Measurements from ENCODE around the gene NF1. TPM values are rescaled to one million over a fixed set of nuclear protein-coding genes. Genes with fewer than 3 reads are reported as not detected.
"Not testable (repeated sequence)": the region's sequence is repeated elsewhere in the genome, so short reads cannot be mapped to it uniquely, and the experiment has no call there.

Gene NF1, protein sequence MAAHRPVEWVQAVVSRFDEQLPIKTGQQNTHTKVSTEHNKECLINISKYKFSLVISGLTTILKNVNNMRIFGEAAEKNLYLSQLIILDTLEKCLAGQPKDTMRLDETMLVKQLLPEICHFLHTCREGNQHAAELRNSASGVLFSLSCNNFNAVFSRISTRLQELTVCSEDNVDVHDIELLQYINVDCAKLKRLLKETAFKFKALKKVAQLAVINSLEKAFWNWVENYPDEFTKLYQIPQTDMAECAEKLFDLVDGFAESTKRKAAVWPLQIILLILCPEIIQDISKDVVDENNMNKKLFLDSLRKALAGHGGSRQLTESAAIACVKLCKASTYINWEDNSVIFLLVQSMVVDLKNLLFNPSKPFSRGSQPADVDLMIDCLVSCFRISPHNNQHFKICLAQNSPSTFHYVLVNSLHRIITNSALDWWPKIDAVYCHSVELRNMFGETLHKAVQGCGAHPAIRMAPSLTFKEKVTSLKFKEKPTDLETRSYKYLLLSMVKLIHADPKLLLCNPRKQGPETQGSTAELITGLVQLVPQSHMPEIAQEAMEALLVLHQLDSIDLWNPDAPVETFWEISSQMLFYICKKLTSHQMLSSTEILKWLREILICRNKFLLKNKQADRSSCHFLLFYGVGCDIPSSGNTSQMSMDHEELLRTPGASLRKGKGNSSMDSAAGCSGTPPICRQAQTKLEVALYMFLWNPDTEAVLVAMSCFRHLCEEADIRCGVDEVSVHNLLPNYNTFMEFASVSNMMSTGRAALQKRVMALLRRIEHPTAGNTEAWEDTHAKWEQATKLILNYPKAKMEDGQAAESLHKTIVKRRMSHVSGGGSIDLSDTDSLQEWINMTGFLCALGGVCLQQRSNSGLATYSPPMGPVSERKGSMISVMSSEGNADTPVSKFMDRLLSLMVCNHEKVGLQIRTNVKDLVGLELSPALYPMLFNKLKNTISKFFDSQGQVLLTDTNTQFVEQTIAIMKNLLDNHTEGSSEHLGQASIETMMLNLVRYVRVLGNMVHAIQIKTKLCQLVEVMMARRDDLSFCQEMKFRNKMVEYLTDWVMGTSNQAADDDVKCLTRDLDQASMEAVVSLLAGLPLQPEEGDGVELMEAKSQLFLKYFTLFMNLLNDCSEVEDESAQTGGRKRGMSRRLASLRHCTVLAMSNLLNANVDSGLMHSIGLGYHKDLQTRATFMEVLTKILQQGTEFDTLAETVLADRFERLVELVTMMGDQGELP (N-terminal part only)
- 48.3 and 57.0 TPM in 2 replicates for total RNA-seq (2014; rRNA removed; shearing (Covaris generic))

GRCh38 chr17:31094600-31095235 is at the start of gene NF1:
Gene NF1, plus strand, starts transcription at chr17:31094977. Its CDS starts 333 bp downstream, at chr17:31095310.
- Histone ChIP-seq H3K36me3 (no peaks in the 10 kb centered on the region; the same call in 1 of the 2 replicates), H3K4me3 (peak within 1 kb of the TSS; percentile 98)

GRCh38 chr17:31046856-31047425 is 47.8 kb upstream of the NF1 start:
- not testable (repeated sequence) for H3K36me3 ChIP-seq; H3K27ac ChIP-seq; H3K9me3 ChIP-seq (replicated peaks); DNase-seq; H3K4me1 ChIP-seq; H3K27me3 ChIP-seq; H3K4me3 ChIP-seq

More at GRCh38 chr17:31094600-31095235, at the start of gene NF1:
- Histone ChIP-seq H3K27ac (peak within 1 kb of the TSS; percentile 95), H3K9me3 (replicated peaks) (no peaks in the 10 kb centered on the region), H3K4me1 (peaks cover 13% of the 10 kb centered on the region), H3K27me3 (no peaks in the 10 kb centered on the region)
- peak; percentile 99 for DNase-seq

DNA sequence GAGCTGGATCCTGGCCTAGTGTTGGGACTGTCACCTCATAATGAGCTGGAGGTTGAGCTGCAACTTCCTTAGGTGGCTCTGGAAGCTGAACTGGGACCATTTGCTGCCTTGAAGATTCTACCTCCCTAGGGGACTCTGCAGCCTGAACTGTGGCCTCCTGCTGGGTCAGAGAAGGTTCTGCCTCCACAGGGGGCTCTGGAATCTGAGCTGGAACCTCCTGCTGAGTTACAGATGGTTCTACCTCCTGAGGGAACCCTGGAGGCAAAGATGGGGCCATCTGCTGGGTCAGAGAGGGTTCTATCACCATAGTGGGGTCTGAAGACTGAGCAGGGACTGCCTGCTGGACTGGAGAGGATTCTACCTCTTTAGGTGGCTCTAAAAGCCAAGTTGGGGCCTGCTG is 46.6 kb upstream of the NF1 start:
- H3K4me1 ChIP-seq = peaks cover 11% of the 10 kb centered on the region
- H3K9me3 ChIP-seq (replicated peaks) = no peaks in the 10 kb centered on the region; the same call in 1 of the 2 replicates
- H3K27me3 ChIP-seq = no peaks in the 10 kb centered on the region
- no peak overlapping the region for H3K4me3 ChIP-seq
- DNase-seq = no peak
- H3K36me3 ChIP-seq = no peaks in the 10 kb centered on the region
- no peak overlapping the region for H3K27ac ChIP-seq

- no peak overlapping the region for H3K27ac ChIP-seq
- H3K4me3 ChIP-seq = no peak overlapping the region
- H3K9me3 ChIP-seq (replicated peaks) = no peaks in the 10 kb centered on the region; the same call in 1 of the 2 replicates
- no peak for DNase-seq
- H3K27me3 ChIP-seq = no peaks in the 10 kb centered on the region
- H3K36me3 ChIP-seq = no peaks in the 10 kb centered on the region
- peaks cover 17% of the 10 kb centered on the region for H3K4me1 ChIP-seq
These were observed 46.0 kb upstream of the NF1 start for GRCh38 chr17:31048780-31049179.

DNA sequence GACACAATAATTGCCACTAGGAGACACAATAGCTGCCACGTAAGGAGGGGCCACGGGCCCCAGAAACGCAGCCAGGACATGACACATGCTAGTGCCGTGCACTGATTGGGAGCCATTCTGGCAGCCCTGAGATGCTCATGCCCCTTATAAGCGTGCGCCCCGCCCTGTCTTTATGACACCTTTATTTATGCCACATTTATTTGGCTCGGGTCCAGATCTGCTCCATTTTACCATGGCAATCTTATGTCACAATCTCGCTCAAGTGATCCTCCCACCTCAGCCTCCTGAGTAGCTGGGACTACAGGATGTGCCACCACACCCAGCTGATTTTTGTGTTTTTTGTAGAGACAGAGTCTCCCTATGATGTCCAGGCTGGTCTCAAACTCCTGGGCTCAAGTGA is 43.8 kb upstream of the NF1 start:
- Histone ChIP-seq H3K36me3 (no peaks in the 10 kb centered on the region), H3K9me3 (replicated peaks) (no peaks in the 10 kb centered on the region), H3K27me3 (no peaks in the 10 kb centered on the region), H3K27ac (no peak overlapping the region), H3K4me1 (peaks cover 17% of the 10 kb centered on the region), H3K4me3 (no peak overlapping the region)
- DNase-seq = no peak

- H3K27ac ChIP-seq = peak overlapping the region; percentile 83; the same call in 1 of the 2 replicates
- no peaks in the 10 kb centered on the region for H3K36me3 ChIP-seq
- no peaks in the 10 kb centered on the region for H3K9me3 ChIP-seq (replicated peaks)
- H3K4me3 ChIP-seq = no peak overlapping the region
- H3K27me3 ChIP-seq = no peaks in the 10 kb centered on the region
- peaks cover 17% of the 10 kb centered on the region for H3K4me1 ChIP-seq
- no peak for DNase-seq
These were observed 43.3 kb upstream of the NF1 start for GRCh38 chr17:31051506-31051905.

DNA sequence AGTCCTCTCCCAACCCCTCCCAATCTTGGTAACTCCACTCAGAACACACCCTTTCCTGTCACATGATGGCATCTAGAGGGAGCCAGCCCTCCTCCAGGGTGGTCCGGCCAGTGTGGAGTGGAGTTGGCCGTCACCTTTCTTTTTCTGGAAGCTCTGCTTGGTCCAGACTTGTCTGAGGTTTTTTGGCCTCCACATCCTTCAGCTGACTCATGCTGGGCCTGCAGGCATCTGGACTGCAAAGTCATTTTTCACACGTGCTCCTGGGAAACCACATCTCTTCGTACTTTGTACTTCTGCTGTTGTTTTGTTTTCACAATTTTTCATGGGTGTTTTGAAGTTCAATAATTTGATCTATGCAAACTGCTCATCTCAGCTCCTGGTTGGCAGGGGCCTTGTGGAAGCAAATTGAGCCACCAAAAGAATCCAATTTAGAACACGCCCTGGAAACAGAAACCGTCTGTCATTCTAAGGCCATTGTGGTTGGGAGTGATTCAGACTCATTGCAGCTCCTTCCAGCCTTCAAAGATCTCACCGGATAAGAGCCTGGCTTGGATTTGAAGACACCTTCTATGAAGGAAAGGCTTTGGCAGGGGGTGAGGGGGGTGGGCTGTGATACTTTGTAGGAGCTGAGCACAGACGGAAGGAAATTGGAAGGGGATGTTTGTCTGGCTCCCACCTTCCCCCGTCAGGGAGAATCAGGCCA is 42.4 kb upstream of the NF1 start:
- no peaks in the 10 kb centered on the region for H3K36me3 ChIP-seq
- peaks cover 17% of the 10 kb centered on the region for H3K4me1 ChIP-seq
- peak; percentile 89 to 91 for DNase-seq
- H3K4me3 ChIP-seq = peak overlapping the region; percentile 29
- H3K27ac ChIP-seq = peak overlapping the region; percentile 83
- H3K27me3 ChIP-seq = no peaks in the 10 kb centered on the region
- no peaks in the 10 kb centered on the region for H3K9me3 ChIP-seq (replicated peaks)

DNA sequence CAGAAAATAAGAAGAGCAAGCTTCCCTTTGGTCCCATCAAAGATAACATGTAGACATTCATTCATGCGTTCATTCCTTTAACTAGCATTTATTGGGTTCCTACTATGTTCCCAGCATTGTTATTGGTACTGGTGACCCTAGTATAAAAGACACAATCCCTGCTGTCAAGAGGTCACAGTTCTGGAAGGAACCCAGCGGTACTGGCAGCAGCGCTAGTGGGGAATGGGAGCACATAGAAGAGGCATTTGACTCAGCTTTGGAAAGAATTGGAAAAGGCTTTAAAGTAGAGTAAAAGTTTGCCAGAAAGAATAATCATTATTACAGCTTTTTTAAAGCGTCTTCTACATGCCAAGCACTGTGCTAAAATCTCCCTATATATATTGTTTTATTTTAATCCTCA is 41.7 kb upstream of the NF1 start:
- Histone ChIP-seq H3K27ac (peak overlapping the region; percentile 83), H3K4me3 (no peak overlapping the region; the same call in 1 of the 2 replicates), H3K4me1 (peaks cover 17% of the 10 kb centered on the region), H3K9me3 (replicated peaks) (no peaks in the 10 kb centered on the region), H3K36me3 (no peaks in the 10 kb centered on the region), H3K27me3 (no peaks in the 10 kb centered on the region)
- no peak for DNase-seq

GRCh38 chr17:31054761-31055160 is 40.0 kb upstream of the NF1 start:
- Histone ChIP-seq H3K27ac (no peak overlapping the region), H3K4me1 (peaks cover 21% of the 10 kb centered on the region), H3K36me3 (no peaks in the 10 kb centered on the region), H3K4me3 (no peak overlapping the region), H3K27me3 (no peaks in the 10 kb centered on the region), H3K9me3 (replicated peaks) (no peaks in the 10 kb centered on the region)
- no peak for DNase-seq

DNA sequence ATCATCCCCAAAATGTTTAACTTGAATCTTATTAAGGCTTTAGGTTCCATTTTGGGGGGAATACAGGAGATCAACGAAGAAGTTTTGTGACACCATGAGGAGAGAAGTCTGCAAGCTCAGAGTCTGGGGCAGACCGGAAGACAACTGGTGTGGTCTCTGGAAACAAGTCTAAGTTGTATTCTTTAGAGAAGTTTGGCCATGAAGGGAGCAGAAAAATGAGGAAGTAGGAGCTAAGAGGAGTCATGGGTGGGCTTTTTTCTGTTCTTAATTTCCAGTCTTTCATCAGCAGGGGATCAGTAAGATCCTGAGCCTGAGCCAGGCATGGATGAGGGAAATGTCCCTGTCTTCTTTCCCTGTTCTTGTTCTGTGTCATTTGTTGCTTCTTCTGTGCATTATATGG is 35.8 kb upstream of the NF1 start:
- peaks cover 4% of the 10 kb centered on the region; the same call in 1 of the 2 replicates for H3K4me1 ChIP-seq

GRCh38 chr17:31060791-31061550 is 33.8 kb upstream of the NF1 start:
- no peak overlapping the region for H3K4me3 ChIP-seq
- no peak for DNase-seq
- H3K9me3 ChIP-seq (replicated peaks) = no peaks in the 10 kb centered on the region
- no peaks in the 10 kb centered on the region for H3K27me3 ChIP-seq
- H3K36me3 ChIP-seq = no peaks in the 10 kb centered on the region
- no peak overlapping the region for H3K27ac ChIP-seq
- H3K4me1 ChIP-seq = peaks cover 4% of the 10 kb centered on the region; the same call in 1 of the 2 replicates

More for the DNA sequence above, 35.8 kb upstream of the NF1 start:
- no peak overlapping the region for H3K27ac ChIP-seq
- DNase-seq = no peak
- no peaks in the 10 kb centered on the region for H3K36me3 ChIP-seq
- no peaks in the 10 kb centered on the region for H3K9me3 ChIP-seq (replicated peaks)
- H3K27me3 ChIP-seq = no peaks in the 10 kb centered on the region
- no peak overlapping the region for H3K4me3 ChIP-seq

DNA sequence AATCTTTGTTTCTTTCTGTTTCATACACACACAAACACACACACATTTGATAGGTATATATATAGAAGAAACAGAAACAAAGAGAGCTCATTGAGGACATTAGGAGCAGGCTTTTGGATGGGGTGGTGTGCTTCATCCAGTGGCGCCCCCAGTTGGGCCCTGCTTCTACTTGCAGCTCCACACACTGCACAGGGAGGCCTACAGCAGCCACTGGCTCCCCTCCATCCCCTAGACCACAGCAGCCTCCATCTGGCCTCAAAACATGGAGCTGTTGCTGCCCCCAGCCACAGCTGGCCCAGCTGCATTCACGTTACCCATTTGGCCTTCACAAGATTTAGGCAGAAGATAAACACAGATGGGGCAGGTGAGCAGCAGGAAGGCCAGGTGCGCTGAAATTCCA is 33.1 kb upstream of the NF1 start:
- Histone ChIP-seq H3K9me3 (replicated peaks) (0 out of 2 replicates have a peak, but pooled peaks cover under 1% of the 10 kb centered on the region), H3K4me3 (no peak overlapping the region), H3K27ac (no peak overlapping the region), H3K27me3 (no peaks in the 10 kb centered on the region), H3K36me3 (no peaks in the 10 kb centered on the region), H3K4me1 (peaks cover 4% of the 10 kb centered on the region; the same call in 1 of the 2 replicates)
- peak in 1 of 2 experiments; percentile 30 for DNase-seq

GRCh38 chr17:31062346-31062745 is 32.4 kb upstream of the NF1 start:
- no peak overlapping the region for H3K4me3 ChIP-seq
- H3K36me3 ChIP-seq = no peaks in the 10 kb centered on the region
- DNase-seq = no peak
- H3K27me3 ChIP-seq = no peaks in the 10 kb centered on the region
- H3K4me1 ChIP-seq = peaks cover 4% of the 10 kb centered on the region
- H3K9me3 ChIP-seq (replicated peaks) = peaks cover 4% of the 10 kb centered on the region; the same call in 1 of the 2 replicates
- H3K27ac ChIP-seq = no peak overlapping the region

All from SJCRH30 (cell line).